ENCODE results near the gene TAB2.
"Not testable (repeated sequence)": the region's sequence is repeated elsewhere in the genome, so short reads cannot be mapped to it uniquely, and the experiment has no call there.

Gene TAB2

GRCh38 chr6:149448821-149449453 lies 131.4 kb downstream of the TAB2 start:
- DNase-seq = no peak

GRCh38 chr6:149449831-149450678 lies 132.5 kb downstream of the TAB2 start:
- no peak for DNase-seq

- no peak for DNase-seq
Measured at GRCh38 chr6:149450679-149451375, 133.3 kb downstream of the TAB2 start.

GRCh38 chr6:149451376-149452036 lies 134.0 kb downstream of the TAB2 start:
- no peak for DNase-seq

GRCh38 chr6:149452037-149452939 lies 134.8 kb downstream of the TAB2 start:
- DNase-seq = no peak

- no peak for DNase-seq
Measured at GRCh38 chr6:149453597-149454345, 136.3 kb downstream of the TAB2 start.

- DNase-seq = peak; percentile 83
Measured at GRCh38 chr6:149454346-149454848, 136.9 kb downstream of the TAB2 start.

GRCh38 chr6:149455031-149455732 lies 137.7 kb downstream of the TAB2 start:
- no peak for DNase-seq

- DNase-seq = no peak
Measured at GRCh38 chr6:149456311-149457021, 139.0 kb downstream of the TAB2 start.

- no peak for DNase-seq
Measured at GRCh38 chr6:149457316-149457884, 139.9 kb downstream of the TAB2 start.

GRCh38 chr6:149458196-149458595 lies 140.7 kb downstream of the TAB2 start:
- no peak for DNase-seq

GRCh38 chr6:149458806-149459205 lies 141.3 kb downstream of the TAB2 start:
- no peak for DNase-seq

- DNase-seq = no peak
Measured at GRCh38 chr6:149459761-149460160, 142.2 kb downstream of the TAB2 start.

GRCh38 chr6:149460249-149460648 lies 142.7 kb downstream of the TAB2 start:
- not testable (repeated sequence) for DNase-seq

All from NCI-H226 (cell line).